MM.1S (cell line): ENCODE results near the gene PDE1A.
"Not testable (repeated sequence)": the region's sequence is repeated elsewhere in the genome, so short reads cannot be mapped to it uniquely, and the experiment has no call there.

Experiments
- DNase-seq: peaks from one replicate; pipeline ENCODE4 v3.0.0-alpha.2; 2015
- H2AFZ ChIP-seq: fragments of 300-600 bp; sonication (generic); 2 replicates; pipeline ENCODE4 v1.6.0; 2016; ENCODE audit warnings: antibody characterized with exemption, low read length
- H3F3A ChIP-seq: fragments of 300-600 bp; sonication (generic); 2 replicates; pipeline ENCODE4 v1.6.1; 2016; ENCODE audit warnings: mild to moderate bottlenecking, antibody characterized with exemption, low read length, moderate library complexity, mixed read lengths; ENCODE audit not compliant: insufficient read depth
- H3K27ac ChIP-seq: fragments of 300-600 bp; sonication (generic); 2 replicates; pipeline ENCODE4 v1.5.1; 2016; ENCODE audit warnings: mild to moderate bottlenecking, low read length
- H3K27me3 ChIP-seq: fragments of 300-600 bp; sonication (generic); replicated peaks from 2 replicates; pipeline ENCODE4 v1.6.0; 2016; ENCODE audit warnings: low read length; ENCODE audit not compliant: insufficient read depth
- H3K36me3 ChIP-seq: fragments of 300-600 bp; sonication (generic); replicated peaks from 2 replicates; pipeline ENCODE4 v1.6.1; 2016; ENCODE audit warnings: mild to moderate bottlenecking, low read length, mixed read lengths; ENCODE audit not compliant: insufficient read depth
- H3K4me1 ChIP-seq: fragments of 300-600 bp; sonication (generic); 2 replicates; pipeline ENCODE4 v1.6.1; 2016; ENCODE audit warnings: low read length, mixed read lengths
- H3K4me2 ChIP-seq: fragments of 300-600 bp; sonication (generic); 2 replicates; pipeline ENCODE4 v1.6.0; 2016; ENCODE audit warnings: low read depth, low read length
- H3K4me3 ChIP-seq: fragments of 300-600 bp; sonication (generic); 2 replicates; pipeline ENCODE4 v1.5.1; 2016; ENCODE audit warnings: low read length, mixed read lengths
- H3K79me2 ChIP-seq: fragments of 300-600 bp; sonication (generic); 2 replicates; pipeline ENCODE4 v1.6.1; 2016; ENCODE audit warnings: mixed run types, low read length, mixed read lengths
- H3K9ac ChIP-seq: fragments of 300-600 bp; sonication (generic); 2 replicates; pipeline ENCODE4 v1.6.1; 2016; ENCODE audit warnings: low read length, mixed read lengths
- H3K9me2 ChIP-seq: fragments of 300-600 bp; sonication (generic); replicated peaks from 2 replicates; pipeline ENCODE4 v1.6.1; 2016; ENCODE audit warnings: mild to moderate bottlenecking, low read length, mixed read lengths; ENCODE audit not compliant: insufficient read depth
- H3K9me3 ChIP-seq: fragments of 300-600 bp; sonication (generic); replicated peaks from 2 replicates; pipeline ENCODE4 v1.6.1; 2016; ENCODE audit warnings: mild to moderate bottlenecking, low read length, mixed read lengths; ENCODE audit not compliant: insufficient read depth
- H4K20me1 ChIP-seq: fragments of 300-600 bp; sonication (generic); 2 replicates; pipeline ENCODE4 v1.6.1; 2016; ENCODE audit warnings: mild to moderate bottlenecking, low read length, moderate library complexity, mixed read lengths; ENCODE audit not compliant: insufficient read depth
- CTCF ChIP-seq: fragments of 300-600 bp; sonication (generic); IDR thresholded peaks from 2 replicates; pipeline ENCODE4 v1.5.1; 2016; ENCODE audit warnings: antibody characterized with exemption, low read length, mixed read lengths
- EZH2 ChIP-seq: fragments of 300-600 bp; sonication (generic); optimal IDR thresholded peaks from 2 replicates; pipeline ENCODE3; 2017; ENCODE audit warnings: low read depth, mild to moderate bottlenecking, antibody characterized with exemption, low read length, mixed read lengths
- EZH2phosphoT487 ChIP-seq: fragments of 300-600 bp; sonication (generic); IDR thresholded peaks from 2 replicates; pipeline ENCODE4 v1.6.1; 2018; ENCODE audit warnings: antibody characterized with exemption, low read length

The PDE1A gene

GRCh38 chr2:182404092-182404491 lies 22.7 kb downstream of the PDE1A start:
- no peaks in the 10 kb centered on the region for H3K79me2 ChIP-seq
- H4K20me1 ChIP-seq: no peaks in the 10 kb centered on the region
- H3K27me3 ChIP-seq: no peaks in the 10 kb centered on the region
- H3K9me3 ChIP-seq: no peaks in the 10 kb centered on the region
- H2AFZ ChIP-seq: no peak overlapping the region
- no peak overlapping the region for H3K9ac ChIP-seq
- no peaks in the 10 kb centered on the region for H3K36me3 ChIP-seq
- no peaks in the 10 kb centered on the region for H3F3A ChIP-seq
- no peak for DNase-seq
- no peak overlapping the region for H3K4me2 ChIP-seq
- H3K4me1 ChIP-seq: no peaks in the 10 kb centered on the region
- H3K4me3 ChIP-seq: no peak overlapping the region
- no peaks in the 10 kb centered on the region for H3K9me2 ChIP-seq
- no peak for TF ChIP-seq EZH2phosphoT487
- TF ChIP-seq EZH2: no peak
- TF ChIP-seq CTCF: no peak
- no peak overlapping the region for H3K27ac ChIP-seq

DNA sequence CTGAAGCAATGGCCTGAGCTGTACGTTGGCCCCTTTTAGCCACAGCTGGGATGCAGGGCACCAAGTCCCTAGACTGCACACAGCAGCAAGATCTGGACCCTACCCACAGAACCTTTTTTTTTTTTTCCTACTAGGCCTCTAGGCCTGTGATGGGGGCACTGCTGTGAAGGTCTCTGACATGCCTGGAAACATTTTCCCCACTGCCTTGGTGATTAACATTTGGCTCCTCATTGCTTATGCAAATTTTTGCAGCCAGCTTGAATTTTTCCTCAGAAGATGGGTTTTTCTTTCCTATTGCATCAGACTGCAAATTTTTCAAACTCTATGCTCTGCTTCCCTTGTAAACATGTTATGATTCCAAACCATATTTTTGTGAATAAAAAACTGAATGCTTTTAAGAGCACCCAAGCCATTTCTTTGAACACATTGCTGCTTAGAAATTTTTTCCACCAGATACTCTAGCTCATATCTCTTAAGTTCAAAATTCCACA lies 33.5 kb downstream of the PDE1A start:
- Histone ChIP-seq H3F3A (no peaks in the 10 kb centered on the region), H4K20me1 (no peaks in the 10 kb centered on the region), H3K4me1 (no peaks in the 10 kb centered on the region), H3K27ac (no peak overlapping the region), H3K9me2 (no peaks in the 10 kb centered on the region), H3K36me3 (no peaks in the 10 kb centered on the region), H3K4me2 (no peak overlapping the region), H3K79me2 (no peaks in the 10 kb centered on the region), H3K27me3 (no peaks in the 10 kb centered on the region), H3K9me3 (no peaks in the 10 kb centered on the region), H3K4me3 (no peak overlapping the region), H3K9ac (no peak overlapping the region), H2AFZ (no peak overlapping the region)
- no peak for DNase-seq
- no peak for TF ChIP-seq CTCF
- no peak for TF ChIP-seq EZH2
- TF ChIP-seq EZH2phosphoT487: no peak

GRCh38 chr2:182391443-182391842 lies 35.4 kb downstream of the PDE1A start:
- H3F3A ChIP-seq: no peaks in the 10 kb centered on the region
- H3K27me3 ChIP-seq: no peaks in the 10 kb centered on the region
- H3K4me1 ChIP-seq: no peaks in the 10 kb centered on the region
- no peak overlapping the region for H3K9ac ChIP-seq
- H3K9me2 ChIP-seq: no peaks in the 10 kb centered on the region
- H3K4me3 ChIP-seq: no peak overlapping the region
- H4K20me1 ChIP-seq: no peaks in the 10 kb centered on the region
- no peaks in the 10 kb centered on the region for H3K36me3 ChIP-seq
- no peak overlapping the region for H3K27ac ChIP-seq
- no peak for TF ChIP-seq EZH2phosphoT487
- no peak for TF ChIP-seq CTCF
- no peak for TF ChIP-seq EZH2
- no peak for DNase-seq
- H3K9me3 ChIP-seq: no peaks in the 10 kb centered on the region
- H3K4me2 ChIP-seq: no peak overlapping the region
- H2AFZ ChIP-seq: no peak overlapping the region
- no peaks in the 10 kb centered on the region for H3K79me2 ChIP-seq

DNA sequence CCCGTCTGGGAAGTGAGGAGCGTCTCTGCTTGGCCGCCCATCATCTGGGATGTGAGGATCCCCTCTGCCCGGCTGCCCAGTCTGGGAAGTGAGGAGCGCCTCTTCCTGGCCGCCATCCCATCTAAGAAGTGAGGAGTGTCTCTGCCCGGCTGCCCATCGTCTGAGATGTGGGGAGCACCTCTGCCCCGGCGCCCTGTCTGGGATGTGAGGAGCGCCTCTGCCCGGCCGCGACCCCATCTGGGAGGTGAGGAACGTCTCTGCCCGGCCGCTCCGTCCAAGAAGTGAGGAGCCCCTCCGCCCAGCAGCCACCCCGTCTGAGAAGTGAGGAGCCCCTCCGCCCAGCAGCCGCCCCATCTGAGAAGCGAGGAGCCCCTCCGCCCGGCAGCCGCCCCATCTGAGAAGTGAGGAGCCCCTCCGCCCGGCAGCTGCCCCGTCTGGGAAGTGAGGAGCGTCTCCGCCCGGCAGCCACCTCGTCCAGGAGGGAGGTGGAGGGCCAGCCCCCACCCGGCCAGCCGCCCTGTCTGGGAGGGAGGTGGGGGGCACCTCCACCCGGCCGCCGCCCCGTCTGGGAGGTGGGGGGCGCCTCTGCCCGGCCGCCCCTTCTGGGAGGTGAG lies 40.5 kb downstream of the PDE1A start:
- not testable (repeated sequence) for H3F3A ChIP-seq, H3K4me2 ChIP-seq, H3K9me3 ChIP-seq, H3K27ac ChIP-seq, H3K27me3 ChIP-seq, H3K79me2 ChIP-seq, H2AFZ ChIP-seq, H3K36me3 ChIP-seq, H3K4me3 ChIP-seq, H3K9me2 ChIP-seq, H4K20me1 ChIP-seq, DNase-seq, H3K9ac ChIP-seq, H3K4me1 ChIP-seq
